Liver (tissue), 3 donors: ENCODE measurements around the gene SNRNP27.

Experiments used
- GABPA ChIP-seq, 2 donors: IDR thresholded peaks in 1 of 2; conservative IDR thresholded peaks in 1 of 2; 2 replicates each; pipeline ENCODE4 v1.6.1; 2016; ENCODE audit warnings: antibody characterized with exemption in 2 of 2, mild to moderate bottlenecking in 1 of 2, moderate library complexity in 1 of 2
- JUND ChIP-seq, 2 donors: IDR thresholded peaks; 2 replicates each; pipeline ENCODE4 v1.6.1; 2016; ENCODE audit warnings: antibody characterized with exemption in 2 of 2
- RAD21 ChIP-seq, 2 donors: IDR thresholded peaks; 2 replicates each; pipeline ENCODE4 v1.6.1; 2016; ENCODE audit warnings: antibody characterized with exemption in 2 of 2, mild to moderate bottlenecking in 2 of 2
- REST ChIP-seq: IDR thresholded peaks from 2 replicates; pipeline ENCODE4 v1.6.1; 2016; ENCODE audit warnings: antibody characterized with exemption, mild to moderate bottlenecking
- RXRA ChIP-seq, 2 donors: IDR thresholded peaks; 2 replicates each; pipeline ENCODE4 v1.6.1; 2017 to 2018; ENCODE audit warnings: antibody characterized with exemption in 2 of 2, mild to moderate bottlenecking in 1 of 2
- SP1 ChIP-seq: IDR thresholded peaks from 2 replicates; pipeline ENCODE4 v1.6.1; 2018; ENCODE audit warnings: antibody characterized with exemption, mild to moderate bottlenecking
- TAF1 ChIP-seq: conservative IDR thresholded peaks from 2 replicates; pipeline ENCODE4 v1.6.1; 2016; ENCODE audit warnings: antibody characterized with exemption, mild to moderate bottlenecking
- YY1 ChIP-seq: IDR thresholded peaks from 2 replicates; pipeline ENCODE4 v1.6.1; 2016; ENCODE audit warnings: antibody characterized with exemption, mild to moderate bottlenecking
- TF ChIP-seq, protein P1 (sequence below): IDR thresholded peaks from 2 replicates; pipeline ENCODE4 v1.6.1; 2016; ENCODE audit warnings: antibody characterized with exemption
- TF ChIP-seq, protein P2 (sequence below): fragments of 150-350 bp; IDR thresholded peaks from 2 replicates; pipeline ENCODE4 v1.5.1; 2017; ENCODE audit warnings: improper control_type of control experiment, low read depth, low read length; ENCODE audit not compliant: missing input control
- donor health status: healthy.
- donor health status: healthy.

- TF ChIP-seq, protein P1, sequence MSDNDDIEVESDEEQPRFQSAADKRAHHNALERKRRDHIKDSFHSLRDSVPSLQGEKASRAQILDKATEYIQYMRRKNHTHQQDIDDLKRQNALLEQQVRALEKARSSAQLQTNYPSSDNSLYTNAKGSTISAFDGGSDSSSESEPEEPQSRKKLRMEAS: no peak
- TF ChIP-seq YY1 (no peak), GABPA (IDR thresholded peaks at IDR 0.05 in 1 of 2, conservative IDR thresholded peaks at IDR 0.05 in 1 of 2) (no peak), TAF1 (no peak), JUND (IDR thresholded peaks at IDR 0.05) (no peak), REST (no peak), SP1 (no peak), RAD21 (IDR thresholded peaks at IDR 0.05) (no peak), RXRA (IDR thresholded peaks at IDR 0.05) (no peak)
- TF ChIP-seq, protein P2, sequence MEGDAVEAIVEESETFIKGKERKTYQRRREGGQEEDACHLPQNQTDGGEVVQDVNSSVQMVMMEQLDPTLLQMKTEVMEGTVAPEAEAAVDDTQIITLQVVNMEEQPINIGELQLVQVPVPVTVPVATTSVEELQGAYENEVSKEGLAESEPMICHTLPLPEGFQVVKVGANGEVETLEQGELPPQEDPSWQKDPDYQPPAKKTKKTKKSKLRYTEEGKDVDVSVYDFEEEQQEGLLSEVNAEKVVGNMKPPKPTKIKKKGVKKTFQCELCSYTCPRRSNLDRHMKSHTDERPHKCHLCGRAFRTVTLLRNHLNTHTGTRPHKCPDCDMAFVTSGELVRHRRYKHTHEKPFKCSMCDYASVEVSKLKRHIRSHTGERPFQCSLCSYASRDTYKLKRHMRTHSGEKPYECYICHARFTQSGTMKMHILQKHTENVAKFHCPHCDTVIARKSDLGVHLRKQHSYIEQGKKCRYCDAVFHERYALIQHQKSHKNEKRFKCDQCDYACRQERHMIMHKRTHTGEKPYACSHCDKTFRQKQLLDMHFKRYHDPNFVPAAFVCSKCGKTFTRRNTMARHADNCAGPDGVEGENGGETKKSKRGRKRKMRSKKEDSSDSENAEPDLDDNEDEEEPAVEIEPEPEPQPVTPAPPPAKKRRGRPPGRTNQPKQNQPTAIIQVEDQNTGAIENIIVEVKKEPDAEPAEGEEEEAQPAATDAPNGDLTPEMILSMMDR: no peak
These were observed 4.5 kb upstream of the SNRNP27 start for GRCh38 chr2:69889302-69889701.
